MV-4-11 (cell line): ENCODE results near the gene PEX14.

Experiments
- DNase-seq: peaks from one replicate; lab custom pipeline; 2025; lab: John Stamatoyannopoulos, UW

The PEX14 gene

DNA sequence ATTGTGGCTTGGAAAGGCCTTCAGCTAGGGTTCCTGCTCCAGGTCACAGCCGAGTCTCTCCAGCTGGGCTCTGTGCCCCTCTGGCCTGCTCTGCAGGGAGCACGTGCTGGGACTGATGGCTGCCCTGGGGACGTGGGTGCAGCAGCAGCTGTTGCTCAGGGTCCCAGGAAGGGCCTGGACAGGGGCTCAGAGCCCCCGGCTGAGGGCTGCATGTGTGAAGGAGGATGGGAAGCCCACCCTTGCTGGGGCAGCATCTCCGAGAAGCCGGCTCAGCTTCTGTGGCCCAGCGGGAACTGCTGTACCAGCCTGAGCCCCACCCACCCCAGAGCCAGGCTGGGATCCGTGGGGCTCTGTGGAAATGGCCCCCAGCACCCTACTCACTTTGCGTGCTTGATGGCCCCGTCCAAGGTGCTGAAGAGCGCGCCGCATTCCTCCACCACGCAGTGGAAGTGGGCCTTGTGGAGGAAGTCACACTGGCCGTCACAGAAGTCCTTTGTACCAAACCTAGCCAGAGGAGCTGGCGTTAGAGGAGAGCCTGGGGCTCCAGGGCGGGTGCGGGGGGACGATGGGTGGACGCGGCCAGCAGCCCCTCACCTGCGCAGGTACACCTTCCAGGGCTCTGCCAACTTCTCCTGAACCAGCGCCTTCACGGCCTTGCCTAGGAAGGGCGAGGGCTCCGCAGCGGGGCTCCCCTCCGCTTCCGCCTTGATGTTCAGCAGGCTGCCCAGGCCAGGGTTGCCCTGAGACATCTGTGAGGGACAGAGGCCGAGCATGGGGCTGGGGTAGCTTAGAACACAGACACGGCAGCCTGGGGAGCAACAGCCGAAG lies 174.2 kb downstream of the PEX14 start:
- DNase-seq, result no peak

- DNase-seq, result no peak
These were observed 174.9 kb downstream of the PEX14 start for GRCh38 chr1:10649517-10650201.

GRCh38 chr1:10650556-10651388 lies 176.0 kb downstream of the PEX14 start:
- no peak for DNase-seq

- no peak for DNase-seq
These were observed 176.6 kb downstream of the PEX14 start for GRCh38 chr1:10651389-10651766.

GRCh38 chr1:10651793-10652192 lies 177.0 kb downstream of the PEX14 start:
- no peak for DNase-seq

DNA sequence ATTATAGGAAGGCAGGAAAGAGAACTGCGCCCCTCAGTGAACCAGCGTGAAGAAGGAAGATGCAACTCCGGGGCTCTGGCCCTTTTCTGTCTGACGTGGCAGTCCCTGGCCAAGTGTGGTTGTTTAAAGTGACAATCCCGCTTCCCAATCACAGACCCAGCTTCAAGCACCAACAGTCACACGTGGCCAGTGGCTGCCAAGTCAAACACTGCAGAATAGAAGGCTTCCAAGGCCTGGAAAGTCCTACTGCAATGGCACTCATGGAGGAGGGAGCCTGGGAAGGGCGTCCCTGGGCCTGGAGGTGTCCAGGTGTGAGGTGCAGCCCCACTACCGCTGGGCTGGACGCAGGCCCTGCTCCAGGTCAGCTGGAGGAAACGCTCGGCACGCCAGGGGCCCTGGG lies 177.9 kb downstream of the PEX14 start:
- DNase-seq, result no peak

DNA sequence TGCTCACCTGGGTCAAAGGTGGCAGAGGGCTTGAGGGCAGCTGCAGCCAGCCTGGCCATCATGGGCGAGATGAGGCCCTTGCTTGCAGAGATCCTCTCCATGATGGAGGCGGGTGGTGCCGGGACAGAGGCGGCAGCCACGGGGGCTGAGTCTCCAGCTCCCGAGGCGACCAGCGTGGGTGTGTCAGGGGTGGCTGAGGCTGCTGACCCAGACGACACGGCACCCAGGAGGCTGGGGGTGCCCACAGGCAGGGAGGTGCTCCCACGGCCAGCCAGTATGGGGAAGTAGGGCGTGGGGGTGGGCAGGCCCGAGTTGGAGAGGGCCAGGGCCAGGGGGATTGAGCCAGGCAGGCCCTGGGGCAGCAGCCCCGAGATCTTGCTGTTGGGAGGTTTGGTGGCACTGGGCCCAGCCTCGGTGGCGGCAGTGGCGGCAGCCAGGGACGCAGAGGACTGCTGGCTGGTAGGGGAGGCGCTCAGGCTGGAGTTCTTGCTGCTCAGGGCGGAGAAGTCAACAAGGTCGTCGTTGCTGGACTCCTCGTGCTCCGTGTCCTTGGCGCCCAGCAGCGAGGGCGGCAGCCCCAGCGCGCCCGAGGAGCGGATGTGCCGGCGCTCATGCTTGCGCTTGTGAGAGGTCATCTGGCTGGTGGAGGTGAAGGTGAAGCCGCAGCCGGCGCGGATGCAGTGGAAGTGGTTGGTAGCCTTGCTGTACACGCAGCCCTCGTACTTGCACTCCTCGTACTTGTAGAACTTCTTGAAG lies 178.8 kb downstream of the PEX14 start:
- no peak for DNase-seq

DNA sequence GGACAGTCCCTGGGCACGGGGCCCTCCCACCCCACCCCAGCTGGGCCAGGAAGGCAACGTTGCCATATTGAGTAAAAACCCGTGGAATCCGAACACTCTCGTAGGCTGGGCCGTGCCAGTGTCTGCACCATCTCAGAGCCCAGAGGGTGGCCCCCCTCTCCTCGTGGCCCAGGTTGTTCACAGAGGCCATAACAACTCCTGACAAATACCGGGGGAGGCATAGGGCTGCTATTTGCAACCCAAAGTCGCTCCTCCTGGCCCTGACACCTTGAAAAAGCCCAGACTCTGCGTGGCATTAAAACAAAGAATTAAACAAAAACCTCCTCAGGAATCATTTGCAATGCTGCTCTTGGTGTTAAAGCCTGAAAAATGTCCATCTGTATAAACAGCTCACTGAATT lies 180.3 kb downstream of the PEX14 start:
- no peak for DNase-seq

GRCh38 chr1:10656431-10656830 lies 181.7 kb downstream of the PEX14 start:
- DNase-seq, result no peak

GRCh38 chr1:10657088-10657847 lies 182.5 kb downstream of the PEX14 start:
- DNase-seq, result no peak

DNA sequence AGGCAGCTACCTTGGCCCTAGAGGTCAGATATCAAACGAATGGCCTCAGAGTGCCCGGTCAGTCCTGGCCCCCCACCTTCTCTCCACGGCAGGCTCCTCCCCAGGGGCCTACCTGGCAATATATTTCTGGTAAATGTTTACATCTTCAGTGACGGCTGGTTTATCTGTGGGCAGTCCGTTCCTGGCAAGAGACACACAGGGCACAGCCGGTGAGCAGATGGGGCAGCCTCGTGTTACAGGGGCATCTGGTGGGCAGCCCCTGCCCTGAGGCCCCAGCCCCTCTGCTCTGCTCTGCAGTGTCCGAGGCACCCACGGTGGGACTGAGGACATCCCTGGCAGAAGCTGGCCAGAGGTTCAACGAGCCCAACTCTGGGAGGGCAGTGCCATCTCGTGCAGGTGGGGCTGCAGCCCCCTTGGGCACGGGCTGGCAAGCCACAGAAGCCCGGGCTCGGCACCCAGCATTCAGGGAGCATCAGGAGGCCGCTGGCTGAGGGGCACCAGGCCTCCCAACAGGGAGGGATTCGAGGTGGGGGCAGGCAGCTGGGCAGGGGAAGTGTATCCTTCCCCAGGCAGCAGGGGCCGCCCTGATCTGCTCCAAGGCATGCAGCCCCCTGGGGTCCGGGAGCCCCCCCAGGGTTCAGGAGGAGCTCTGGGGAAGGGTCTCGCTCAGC lies 183.8 kb downstream of the PEX14 start:
- no peak for DNase-seq

GRCh38 chr1:10659218-10659617 lies 184.5 kb downstream of the PEX14 start:
- no peak for DNase-seq

GRCh38 chr1:10659646-10660540 lies 185.1 kb downstream of the PEX14 start:
- DNase-seq, result no peak

DNA sequence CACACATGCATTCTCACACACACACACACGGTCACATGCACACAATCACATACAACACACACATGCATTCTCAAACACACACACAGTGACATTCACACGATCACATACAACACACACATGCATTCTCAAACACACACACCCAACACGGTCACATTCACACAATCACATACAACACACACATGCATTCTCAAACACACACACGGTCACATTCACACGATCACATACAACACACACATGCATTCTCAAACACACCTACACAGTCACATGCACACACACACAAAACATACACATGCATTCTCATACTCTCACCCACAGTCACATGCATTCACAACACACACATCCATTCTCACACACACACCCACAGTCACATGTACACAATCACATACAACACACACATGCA lies 186.7 kb downstream of the PEX14 start:
- no peak for DNase-seq

DNA sequence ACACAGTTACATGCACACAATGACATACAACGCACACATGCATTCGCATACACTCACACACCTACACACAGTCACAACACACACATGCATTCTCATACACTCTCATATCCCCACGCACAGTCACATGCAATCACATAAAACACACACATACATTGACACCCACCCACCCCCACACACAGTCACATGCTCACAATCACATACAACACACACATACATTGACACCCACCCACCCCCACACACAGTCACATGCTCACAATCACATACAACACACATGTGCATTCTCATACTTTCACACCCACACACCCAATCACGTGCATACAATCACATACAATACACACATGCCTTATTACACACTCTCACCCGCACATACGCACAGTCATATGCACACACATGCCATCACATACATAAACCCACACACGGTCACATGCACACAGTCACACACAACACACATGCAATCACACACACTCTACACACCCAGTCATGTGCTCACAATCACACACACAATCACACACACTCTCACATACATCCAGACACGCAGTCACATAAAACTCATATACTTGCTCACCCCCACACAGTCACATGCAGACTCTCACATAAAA lies 187.4 kb downstream of the PEX14 start:
- no peak for DNase-seq

DNA sequence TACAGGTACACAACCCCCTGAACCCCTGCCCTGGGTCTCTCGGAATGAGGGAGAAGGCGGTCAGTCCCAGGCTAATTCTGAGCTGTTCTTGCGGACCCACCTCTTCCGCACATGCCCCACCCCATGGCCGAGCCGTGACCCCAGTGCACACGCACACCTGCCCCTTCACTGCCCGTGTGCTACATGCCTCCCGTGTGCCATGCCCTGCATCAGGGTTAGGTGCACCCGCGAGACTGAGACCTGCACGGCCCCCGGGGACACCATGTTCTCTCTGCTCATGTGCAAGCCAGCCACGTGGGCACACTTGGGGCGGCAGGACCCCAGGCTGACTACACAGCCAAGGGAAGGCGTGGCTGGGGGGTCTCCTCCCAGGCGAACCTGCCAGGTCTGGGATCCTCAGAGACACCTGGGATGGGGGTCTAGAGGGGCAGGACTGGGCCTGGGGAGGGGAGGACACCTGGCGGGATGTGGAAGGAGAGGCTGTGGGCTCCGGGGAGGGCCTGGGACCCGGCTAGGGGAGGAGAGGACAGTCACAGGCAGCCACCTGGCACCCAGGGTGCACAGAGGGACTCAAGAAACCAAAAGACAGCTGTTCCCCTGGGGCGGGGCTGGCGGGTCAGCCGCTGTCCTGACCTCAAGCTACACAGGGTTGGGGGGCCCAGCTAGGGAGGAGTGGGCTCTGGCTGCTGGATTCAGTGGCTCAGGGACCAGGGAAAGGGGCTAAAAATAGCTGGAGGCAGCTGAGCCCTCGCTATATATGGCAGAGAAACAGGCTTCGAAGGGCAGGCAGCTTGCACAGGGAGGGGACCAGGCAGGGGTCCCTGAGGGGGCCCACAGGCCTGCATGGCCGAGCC lies 188.3 kb downstream of the PEX14 start:
- no peak for DNase-seq

GRCh38 chr1:10663678-10664035 lies 188.9 kb downstream of the PEX14 start:
- DNase-seq, result no peak

DNA sequence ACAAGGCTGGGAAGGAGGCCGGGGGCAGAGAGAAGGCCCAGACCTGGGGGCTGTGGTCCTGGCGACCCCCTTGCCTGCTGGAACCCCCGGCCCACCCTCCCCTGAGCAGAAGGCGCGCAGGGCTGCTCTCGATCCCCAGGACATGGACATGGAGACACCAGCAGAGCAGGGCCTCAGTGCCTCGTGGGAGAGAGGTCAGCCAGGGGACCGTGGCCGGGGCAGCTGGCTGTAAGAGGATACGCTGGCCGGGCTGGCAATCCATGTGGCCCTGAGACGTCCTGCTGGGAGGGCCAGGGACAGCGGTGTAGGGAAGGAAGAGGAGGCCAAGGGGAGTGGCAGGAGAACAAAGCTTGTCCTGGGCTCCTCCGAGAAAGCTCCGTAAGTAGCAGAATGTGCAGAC lies 189.5 kb downstream of the PEX14 start:
- no peak for DNase-seq
